Embryonic facial prominence (tissue), 1 donor: Measurements from ENCODE around the gene GJA5.

ENCODE experiments used
- DNase-seq: peaks from one replicate; pipeline ENCODE4 v3.0.0-alpha.2; 2016; ENCODE audit errors: extremely low spot score

The GJA5 gene

DNA sequence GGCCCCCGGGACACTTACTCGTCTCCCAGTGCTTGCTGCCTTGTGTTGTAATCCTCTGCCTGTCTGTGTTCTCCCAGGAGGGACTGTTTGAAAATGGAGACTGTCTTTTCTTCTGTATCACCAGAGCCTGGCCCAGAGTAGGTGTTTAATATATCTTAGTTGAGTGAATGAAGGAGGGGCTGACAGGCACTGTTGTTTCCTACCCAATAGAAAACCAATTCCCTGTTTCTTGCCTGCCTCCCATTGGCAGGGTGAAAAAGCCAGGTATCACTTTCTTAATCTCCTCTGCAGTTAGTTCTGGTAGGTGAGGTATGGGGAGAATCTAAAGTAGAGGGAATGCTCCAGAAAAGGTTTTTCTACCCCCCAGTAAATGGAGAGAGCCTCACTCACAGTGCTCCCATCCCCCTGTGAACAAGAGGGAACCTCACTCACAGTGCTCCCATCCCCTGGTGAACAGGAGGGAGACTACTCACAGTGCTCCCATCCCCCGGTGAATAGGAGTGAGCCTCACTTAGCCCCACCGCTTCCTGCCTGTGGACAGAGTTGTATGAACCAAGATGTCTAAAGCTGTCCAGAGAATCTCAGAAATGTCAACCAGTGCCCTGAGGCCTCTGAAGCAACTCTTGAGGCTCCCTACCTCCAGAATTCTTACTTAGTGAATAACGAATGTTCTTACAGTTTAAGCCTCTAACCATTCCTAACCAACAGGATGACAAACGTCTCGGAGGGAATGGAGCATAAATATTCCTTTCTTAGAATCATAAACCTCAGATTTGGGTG lies at the start of gene GJA5:
Gene GJA5, minus strand, starts transcription at position 122 of the 780 bp plus-strand sequence. CDS start 1,364 bp downstream, outside the sequence.
- no peak for DNase-seq

- no peak for DNase-seq
Observed at GRCh38 chr1:147809236-147809635, 48.8 kb upstream of the GJA5 start.

DNA sequence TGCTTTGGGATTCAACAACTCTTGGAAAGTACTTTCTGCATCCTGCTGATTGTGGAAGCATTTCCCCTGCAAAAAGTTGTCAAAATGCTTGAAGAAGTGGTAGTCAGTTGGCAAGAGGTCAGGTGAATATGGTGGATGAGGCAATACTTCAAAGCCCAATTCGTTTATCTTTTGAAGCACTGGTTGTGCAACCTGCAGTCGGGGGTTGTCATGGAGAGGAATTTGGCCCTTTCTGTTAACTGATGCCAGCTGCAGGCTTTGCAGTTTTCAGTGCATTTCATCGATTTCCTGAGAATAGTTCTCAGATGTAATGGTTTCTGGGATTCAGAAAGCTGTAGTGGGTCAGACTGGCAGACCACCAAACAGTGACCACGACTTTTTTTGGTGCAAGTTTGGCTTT lies 47.6 kb upstream of the GJA5 start:
- no peak for DNase-seq

DNA sequence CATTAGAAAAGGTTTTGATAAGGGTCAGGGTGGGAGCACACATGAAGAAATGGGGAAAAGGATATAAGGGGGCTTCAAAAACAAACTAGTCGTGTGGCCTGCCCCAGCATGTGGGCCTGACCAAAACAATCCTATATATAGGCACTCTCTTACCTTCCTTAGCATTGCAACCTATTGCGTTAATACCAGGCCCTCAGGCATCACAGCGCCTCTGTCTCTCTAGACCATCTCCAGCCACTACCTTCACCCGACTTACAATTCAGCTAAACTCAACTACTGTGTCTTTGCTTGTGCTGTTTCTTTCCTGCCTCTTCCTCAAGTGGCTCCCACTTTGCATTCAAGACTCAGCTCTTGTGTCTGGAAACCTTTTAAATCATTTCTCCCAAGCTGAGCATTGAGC lies 47.0 kb upstream of the GJA5 start:
- no peak for DNase-seq

DNA sequence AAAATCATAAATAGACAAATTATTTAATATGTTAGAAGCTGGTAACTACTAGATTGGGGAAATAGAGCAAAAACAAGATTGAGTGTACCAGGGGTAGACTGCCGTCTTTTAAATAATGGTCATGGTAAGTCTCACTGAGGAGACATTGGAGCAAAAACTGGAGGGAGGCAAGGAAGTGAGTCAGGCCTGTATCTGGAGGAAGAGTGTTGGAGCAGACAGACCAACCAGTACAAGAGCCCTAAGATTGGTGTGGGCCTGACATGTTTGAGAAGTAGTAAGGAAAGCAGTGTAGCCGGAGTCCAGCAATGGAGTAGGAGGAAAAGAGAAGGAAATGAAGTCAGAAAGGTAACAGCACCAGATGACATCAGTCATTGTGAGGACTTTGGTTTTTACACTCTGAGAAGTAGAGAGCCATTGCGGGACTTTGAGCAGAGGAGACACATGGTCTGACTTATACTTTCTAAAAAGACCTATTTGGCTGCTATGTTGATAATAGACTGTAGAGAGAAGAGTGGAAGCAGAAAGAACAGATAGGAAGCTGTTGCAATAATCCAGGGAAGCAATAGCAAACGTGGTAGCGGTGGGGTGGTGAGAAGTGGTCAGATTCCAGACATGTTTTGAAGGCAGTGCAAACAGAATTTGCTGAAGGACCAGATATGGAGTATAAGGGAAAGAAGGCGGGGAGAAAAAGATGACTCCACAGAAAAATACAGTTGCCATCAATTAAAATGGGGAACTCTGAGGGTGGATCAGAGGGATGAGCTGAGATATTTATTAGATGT lies 44.7 kb upstream of the GJA5 start:
- DNase-seq, result no peak

DNA sequence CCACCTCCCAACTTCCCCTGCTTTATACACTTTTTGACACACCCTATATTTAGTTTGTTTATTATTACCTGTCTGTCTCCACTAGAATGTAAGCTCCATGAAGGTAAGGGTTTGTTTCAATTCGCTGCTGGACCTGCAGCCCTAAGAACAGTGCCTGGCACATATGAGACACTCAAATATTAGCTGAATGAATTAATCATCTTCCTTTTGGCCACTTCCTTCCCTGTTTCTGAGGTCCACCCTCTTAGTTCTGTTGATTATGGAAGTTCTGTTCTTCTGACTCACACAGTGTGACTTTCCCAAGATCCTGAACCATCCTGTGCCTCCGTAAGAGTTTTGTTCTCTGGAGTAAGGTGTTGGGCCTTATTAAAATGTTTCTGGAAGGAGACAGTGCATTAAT lies 40.4 kb upstream of the GJA5 start:
- DNase-seq, result no peak

- no peak for DNase-seq
Observed at GRCh38 chr1:147798731-147799130, 38.3 kb upstream of the GJA5 start.

DNA sequence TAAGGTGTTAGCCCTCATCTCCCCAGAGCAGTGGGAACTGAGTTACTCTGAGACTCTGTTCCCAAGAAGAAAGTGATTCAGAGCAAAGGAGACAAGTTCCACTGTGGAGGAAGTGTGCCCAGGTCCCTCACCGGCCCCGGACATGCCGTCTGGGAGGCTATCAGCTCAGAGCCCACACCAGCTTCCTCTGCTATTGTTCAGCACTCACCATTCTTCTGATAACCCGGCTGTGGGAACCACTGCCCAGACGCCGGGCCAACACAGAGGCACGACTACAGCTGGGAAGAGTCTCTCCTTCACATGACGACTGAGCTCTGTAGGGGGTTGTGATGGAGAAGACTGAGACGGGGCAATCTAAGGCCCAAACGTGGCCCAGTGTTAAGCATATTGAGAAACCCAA lies 34.2 kb upstream of the GJA5 start:
- DNase-seq, result no peak

GRCh38 chr1:147791876-147792275 lies 31.5 kb upstream of the GJA5 start:
- DNase-seq, result no peak

DNA sequence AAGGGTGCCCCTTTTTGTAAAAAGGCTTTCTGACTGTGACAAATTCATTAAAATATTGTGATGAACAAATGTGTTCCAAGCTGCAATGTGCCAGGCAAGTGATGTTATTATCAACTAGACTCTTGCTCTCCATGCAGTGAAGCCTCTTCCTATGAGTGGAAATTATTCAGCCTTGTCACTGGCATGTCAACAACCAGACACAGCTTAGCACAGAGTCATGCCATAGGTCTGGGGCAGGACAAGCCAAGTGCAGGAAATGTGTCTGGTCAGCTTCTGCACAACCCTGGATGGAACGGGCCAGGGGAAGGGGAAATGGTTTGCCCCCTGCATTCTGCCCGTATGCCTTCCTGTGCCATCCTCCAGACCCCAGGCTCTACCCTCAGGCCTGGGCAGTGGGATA lies 27.4 kb upstream of the GJA5 start:
- DNase-seq, result no peak

GRCh38 chr1:147786536-147786935 lies 26.1 kb upstream of the GJA5 start:
- no peak for DNase-seq

GRCh38 chr1:147785794-147786506 lies 25.5 kb upstream of the GJA5 start:
- no peak for DNase-seq

DNA sequence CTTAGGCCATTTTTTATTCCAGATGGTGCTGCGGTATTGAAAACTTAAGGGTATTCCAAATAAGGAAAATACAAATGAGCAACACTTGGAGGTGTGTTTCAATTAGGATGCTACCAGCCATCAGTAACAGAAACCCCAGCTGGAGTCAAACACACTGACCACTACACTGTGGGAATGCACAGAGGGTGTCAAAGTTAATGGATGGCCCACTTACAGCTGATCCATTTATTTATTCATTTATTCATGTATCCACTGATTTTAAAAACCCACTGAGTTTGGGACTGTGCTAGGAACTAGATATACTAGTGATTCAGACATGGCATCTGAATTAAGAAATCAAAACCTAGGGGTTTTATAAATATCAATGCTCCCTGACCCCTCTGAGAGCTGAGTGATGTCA lies 24.5 kb upstream of the GJA5 start:
- DNase-seq, result no peak

DNA sequence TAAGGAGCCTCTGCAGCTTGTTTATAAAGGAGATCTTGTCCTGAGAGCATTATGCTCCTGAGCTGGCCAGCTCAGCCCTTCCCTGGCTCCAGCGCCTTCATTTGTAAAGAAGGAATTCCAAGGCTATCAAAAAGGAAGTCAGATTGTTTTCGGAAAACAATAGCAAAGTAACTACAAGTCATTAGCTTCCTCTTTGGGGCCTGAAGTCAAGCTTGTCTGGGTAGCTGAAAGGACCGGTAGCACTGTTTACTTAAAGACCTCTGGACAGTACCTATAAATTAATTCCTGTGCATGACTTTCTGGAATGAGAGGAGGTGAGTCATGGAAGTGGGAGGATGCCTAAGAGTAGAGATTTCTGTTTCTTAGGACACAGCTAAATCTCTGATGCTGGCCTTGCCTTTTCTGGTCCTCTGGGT lies 20.7 kb upstream of the GJA5 start:
- no peak for DNase-seq

GRCh38 chr1:147777694-147778093 lies 17.3 kb upstream of the GJA5 start:
- DNase-seq, result no peak

DNA sequence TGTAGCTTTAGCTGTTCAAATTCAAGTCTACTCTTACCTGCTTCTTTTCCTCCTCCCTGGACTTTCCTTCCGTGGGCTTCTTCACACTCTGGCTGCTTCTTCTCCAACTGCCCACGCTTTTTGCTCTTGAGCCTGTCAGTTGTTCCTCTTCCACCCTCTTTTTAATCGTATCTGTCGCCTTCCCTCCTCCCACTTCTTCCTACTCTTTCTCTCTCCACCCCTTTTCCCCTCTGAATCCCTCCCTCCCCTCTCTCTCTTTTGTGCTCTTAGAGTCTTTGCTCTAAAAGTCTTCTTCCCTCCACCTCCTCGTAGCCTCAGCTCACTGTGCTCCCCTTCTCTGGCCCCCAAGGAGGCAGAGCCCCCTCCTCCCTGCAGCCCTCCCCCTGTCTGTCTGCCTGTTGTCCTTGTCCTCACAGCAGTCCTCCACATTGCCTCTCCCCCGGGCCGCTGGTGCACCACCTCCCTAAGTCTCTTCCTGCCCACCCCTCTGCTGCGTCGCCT lies 12.9 kb upstream of the GJA5 start:
- no peak for DNase-seq

DNA sequence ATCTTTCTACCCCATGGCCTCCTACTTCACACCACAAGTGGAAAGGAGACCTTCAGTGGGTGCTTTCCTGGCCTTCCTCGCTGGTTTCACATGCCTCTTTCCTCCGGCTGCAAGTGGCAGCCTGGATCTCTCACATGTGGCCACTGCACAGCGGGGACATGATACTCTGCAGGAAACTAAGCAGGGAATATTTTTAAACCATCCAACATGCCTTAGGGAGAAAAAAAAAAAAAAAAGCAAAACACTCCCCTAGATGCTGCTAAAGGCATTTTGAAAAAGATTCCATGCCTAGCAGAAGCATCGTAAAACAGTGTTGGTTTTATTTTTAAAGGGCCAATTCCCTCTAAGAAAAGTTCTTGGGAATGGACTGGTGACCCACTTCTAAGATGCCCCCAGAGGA lies 12.2 kb upstream of the GJA5 start:
- no peak for DNase-seq

GRCh38 chr1:147771226-147772125 lies 11.1 kb upstream of the GJA5 start:
- no peak for DNase-seq

DNA sequence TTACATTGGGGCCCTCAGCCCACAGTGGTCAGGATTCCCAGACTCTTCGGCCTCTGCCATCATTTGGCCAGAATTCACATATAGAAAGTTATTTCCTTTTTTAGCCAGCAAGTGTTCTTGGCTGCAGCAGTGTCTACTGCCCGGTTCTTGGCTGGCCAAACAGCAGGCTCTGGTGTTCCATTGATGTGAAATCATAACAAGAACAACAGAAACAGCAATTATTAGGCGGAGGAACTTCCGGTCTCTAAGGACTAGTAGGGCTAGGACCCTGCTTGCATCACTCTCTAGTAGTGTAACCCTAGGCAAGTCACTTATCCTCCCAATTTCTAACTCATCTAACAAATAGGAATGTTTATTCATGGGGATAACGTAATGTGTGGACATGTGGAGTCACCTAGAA lies 8.7 kb upstream of the GJA5 start:
- no peak for DNase-seq

- no peak for DNase-seq
Observed at GRCh38 chr1:147768582-147768981, 8.2 kb upstream of the GJA5 start.

DNA sequence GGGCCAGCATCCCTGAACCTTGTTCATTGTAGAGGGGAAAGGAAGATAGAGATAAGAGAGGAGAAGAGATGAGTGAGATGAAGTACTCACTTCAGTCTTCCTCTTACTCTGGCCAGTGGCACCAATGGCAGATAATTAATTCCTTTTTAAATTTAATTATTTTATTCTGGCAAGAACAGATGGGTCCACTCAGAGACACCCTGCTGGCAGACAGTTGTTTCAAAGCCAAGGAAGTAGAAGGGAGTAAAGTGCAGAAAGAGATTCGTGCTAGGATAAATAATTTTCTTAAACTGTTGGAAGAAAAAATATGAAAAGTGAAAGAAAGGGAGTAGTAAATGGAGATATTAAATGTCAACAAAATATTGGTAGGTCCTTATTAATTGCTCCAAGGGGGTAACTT lies 7.7 kb upstream of the GJA5 start:
- no peak for DNase-seq
